GM19240 (cell line): ENCODE data around the gene EPS8.

Source experiments
- DNase-seq: peaks from one replicate; pipeline ENCODE4 v3.0.0; 2011; ENCODE audit warnings: low spot score; ENCODE audit not compliant: insufficient read length

EPS8 gene

DNA sequence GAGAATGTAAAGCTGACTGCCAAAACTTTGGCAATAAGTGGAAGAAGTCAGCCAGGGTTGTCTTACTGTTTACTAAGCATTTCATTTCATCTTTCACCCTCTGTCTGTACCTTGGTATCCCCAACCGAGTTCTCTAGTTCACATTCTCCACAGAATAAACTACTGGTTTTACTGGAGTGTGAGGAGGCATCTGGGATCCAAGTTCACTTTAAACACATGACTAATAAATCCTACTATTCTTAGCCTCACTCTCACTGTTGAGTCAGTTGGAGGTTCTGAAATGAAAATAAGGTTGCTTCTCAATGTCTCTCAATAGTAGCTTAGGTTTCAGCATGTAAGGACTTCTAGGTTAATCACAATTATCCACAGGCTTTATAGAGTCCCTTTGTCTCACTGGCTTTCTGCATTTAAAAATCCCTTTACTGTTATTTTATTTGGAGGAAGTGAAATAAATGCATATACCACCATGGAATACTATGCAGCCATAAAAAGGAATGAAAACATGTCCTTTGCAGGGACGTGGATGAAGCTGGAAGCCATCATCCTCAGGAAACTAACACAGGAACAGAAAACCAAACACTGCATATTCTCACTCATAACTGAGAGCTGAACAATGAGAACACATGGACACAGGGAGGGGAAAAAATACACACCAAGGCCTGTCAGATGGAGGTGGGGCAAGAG, 95.8 kb downstream of the EPS8 start:
- no peak for DNase-seq

DNA sequence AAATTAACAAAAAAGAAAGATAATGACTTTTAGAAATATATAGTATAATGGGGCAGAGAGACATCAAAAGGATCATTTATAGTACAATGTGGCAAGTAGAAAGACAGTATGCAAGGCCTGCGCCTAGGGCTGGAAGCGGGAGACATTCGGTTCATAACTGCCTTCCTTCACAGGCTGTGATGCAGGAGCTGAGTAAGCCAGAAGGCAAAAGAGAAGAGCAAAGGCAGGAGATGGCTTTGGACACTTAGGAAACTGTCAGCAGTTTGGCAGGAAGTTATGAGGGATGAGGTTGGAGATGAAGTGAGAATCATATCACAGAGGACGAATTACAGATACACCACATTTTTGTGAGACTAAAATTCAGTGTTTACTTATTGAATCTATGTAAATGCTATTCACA, 97.8 kb downstream of the EPS8 start:
- no peak for DNase-seq

GRCh38 chr12:15690320-15690719, 98.9 kb downstream of the EPS8 start:
- no peak for DNase-seq

GRCh38 chr12:15689751-15690191, 99.4 kb downstream of the EPS8 start:
- DNase-seq: no peak

DNA sequence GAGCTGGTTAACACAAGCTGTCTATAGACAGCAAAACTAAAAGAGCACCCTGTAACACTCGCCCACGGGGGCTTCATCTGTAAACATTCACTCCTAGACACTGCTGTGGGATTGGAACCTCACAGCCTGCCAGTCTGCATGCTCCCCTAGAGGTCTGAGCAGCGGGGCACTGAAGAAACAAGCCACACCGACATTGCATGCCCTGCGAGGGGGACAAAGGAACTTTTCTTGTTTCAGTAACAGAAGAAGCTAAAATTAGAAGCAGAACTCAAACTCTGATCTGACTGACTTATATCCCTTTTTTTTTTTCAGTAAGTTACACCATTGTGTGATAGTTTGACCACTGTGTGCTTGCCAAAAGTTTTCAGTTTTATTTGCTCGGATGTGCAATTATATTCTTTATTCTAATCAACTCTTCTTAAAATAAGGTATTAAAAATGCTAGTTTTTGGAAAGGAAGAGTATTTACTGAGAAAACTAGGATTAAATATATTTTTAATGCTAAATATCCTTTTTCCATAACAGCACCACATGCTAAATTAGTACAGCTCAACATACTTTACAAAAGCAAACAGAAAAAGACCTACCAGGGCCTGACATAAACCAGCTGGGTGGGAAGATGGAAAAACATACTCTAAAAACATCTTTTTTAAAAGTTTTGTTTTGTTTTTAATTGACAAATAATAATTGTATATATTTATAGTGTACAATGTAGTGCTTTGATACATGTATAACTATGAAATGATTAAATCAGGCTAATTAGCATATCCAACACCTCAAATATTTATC, 100.2 kb downstream of the EPS8 start:
- DNase-seq: no peak

GRCh38 chr12:15688202-15688736, 100.9 kb downstream of the EPS8 start:
- no peak for DNase-seq

GRCh38 chr12:15687583-15687982, 101.6 kb downstream of the EPS8 start:
- no peak for DNase-seq

GRCh38 chr12:15684896-15685658, 104.1 kb downstream of the EPS8 start:
- no peak for DNase-seq

- no peak for DNase-seq
Measured at GRCh38 chr12:15682826-15683225, 106.4 kb downstream of the EPS8 start.

- DNase-seq: no peak
Measured at GRCh38 chr12:15679151-15679550, 110.0 kb downstream of the EPS8 start.

DNA sequence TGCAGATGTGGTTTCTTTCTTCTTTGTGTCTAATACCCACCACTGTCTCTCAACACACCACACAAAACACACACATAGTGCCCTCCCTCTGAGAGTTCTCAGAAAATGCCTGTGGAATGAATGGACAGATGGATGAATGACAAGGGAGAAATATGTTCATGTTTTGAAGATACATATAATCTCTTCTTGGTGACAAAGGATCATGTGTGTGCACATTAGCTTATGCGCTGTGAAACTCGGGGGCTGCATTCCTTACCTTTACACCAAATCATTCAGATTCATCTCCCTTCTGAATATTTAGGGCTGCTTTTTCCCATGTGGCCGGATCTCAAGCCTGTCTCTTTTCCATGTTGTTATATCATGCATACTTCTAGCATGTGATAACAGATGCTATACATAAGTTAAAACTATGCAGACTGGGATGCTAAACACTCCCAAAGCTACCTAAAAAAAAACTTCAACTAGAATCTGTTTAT, 111.4 kb downstream of the EPS8 start:
- no peak for DNase-seq

- DNase-seq: no peak
Measured at GRCh38 chr12:15677228-15677627, 112.0 kb downstream of the EPS8 start.

GRCh38 chr12:15672671-15673270, 116.4 kb downstream of the EPS8 start:
- no peak for DNase-seq

- no peak for DNase-seq
Measured at GRCh38 chr12:15670756-15671155, 118.4 kb downstream of the EPS8 start.

DNA sequence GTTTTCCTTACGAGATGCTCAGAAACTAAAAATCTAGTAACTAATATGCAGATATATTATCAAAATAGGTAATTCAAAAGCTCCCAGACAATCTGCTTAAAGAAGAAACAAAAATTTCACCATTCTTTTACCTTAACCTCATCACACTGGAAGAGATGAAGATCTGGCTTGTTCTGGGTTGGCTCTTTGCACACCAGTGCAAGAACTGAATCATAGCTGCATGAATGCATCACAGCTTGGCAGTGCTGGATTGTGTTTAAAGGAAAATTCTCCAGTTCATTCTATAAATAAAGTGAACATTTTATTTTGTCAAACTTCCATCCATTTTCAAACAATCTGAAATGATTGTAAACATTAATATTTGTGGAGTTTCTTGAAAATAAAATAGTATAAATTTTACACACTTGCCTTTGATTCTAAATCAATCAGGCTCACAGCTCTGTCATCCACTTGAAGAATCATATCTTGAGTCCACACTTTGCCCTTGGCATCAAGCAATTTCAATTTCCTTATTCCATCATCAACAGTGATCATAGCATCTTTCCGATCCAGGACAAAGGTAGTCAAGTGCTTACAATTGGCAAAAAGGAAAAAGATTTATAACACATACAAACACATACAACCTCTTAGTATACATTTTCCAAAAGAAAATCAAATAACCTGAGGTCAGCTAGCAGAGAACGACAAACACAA, 119.8 kb downstream of the EPS8 start:
- no peak for DNase-seq

GRCh38 chr12:15664491-15664890, 124.7 kb downstream of the EPS8 start:
- no peak for DNase-seq

DNA sequence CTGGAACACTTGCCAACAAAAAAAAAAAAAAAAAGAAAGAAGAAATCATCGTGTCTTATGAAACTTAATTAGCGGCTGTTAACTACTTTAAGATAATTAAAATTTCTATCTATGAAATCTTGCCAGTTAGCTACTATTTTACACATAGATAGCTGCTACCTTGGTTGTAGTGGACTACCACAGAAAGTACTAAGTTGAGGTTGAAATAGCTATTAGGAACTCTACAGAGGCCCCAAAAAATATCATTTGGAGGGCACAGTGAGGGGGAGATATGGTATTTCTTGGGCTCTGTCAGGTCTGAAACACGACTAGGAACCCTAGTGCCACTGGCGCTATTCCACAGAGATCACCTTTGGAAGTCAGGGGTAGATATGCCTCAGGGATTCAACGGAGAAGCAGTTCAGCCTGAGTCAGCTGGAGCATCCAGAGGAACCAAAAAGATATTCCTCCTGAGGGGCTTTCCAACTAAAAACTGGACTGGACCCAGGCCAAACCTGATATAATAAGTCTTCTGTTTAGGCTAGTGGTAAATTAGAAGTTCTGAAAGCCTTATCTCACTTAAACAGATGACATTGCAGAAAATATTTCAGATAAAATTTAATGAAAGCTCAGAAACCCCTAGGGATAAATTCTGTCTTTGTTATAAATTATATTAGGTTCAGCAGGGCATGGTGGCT, 126.1 kb downstream of the EPS8 start:
- no peak for DNase-seq

DNA sequence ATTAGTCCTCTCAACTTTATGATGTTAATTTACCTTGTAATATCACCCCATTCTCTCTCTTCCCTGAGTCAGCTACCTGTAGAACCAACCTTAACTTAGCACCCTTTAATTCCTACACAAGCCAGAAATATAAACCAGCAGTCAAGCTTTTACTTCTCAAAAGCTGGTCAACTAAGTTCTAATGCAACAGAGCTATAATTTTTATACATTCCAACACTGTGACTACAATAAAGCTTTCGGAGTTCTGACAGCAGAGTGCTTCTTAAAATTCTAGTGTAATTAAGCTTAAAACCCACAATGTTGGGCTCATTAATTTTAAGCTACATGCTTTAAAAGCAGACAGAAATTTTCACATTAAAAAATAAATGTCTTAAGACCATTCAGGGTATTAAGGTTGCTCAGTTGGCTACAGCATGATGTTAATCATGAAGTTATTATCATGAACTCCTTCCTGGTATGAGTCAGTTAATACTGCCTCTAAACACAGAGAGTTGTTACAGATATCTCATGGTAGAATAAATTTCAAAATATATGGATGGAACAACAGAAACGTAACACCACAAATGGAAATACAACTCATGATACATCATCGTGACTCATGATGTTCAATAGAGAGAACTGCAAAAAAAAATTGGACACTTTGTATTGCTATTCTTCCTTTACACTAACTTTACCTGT, 126.7 kb downstream of the EPS8 start:
- no peak for DNase-seq

GRCh38 chr12:15651371-15651770, 137.8 kb downstream of the EPS8 start:
- no peak for DNase-seq
